SU-DHL-6 (cell line): ENCODE results near the gene TAF12.

Experiments used
- EZH2phosphoT487 ChIP-seq: fragments of 200-600 bp; sonication (generic), shearing (Covaris generic); conservative IDR thresholded peaks from 2 replicates; pipeline ENCODE4 v1.6.1; 2018; ENCODE audit warnings: mild to moderate bottlenecking, antibody characterized with exemption, low read length, moderate library complexity, mixed read lengths
- TF ChIP-seq, protein P1 (sequence below): fragments of 200-600 bp; sonication (generic); IDR thresholded peaks from one replicate; pipeline ENCODE4 v1.5.1; 2017; ENCODE audit warnings: antibody characterized with exemption, mild to moderate bottlenecking, low read length, moderate library complexity; ENCODE audit not compliant: insufficient read depth, poor library complexity, severe bottlenecking

DNA sequence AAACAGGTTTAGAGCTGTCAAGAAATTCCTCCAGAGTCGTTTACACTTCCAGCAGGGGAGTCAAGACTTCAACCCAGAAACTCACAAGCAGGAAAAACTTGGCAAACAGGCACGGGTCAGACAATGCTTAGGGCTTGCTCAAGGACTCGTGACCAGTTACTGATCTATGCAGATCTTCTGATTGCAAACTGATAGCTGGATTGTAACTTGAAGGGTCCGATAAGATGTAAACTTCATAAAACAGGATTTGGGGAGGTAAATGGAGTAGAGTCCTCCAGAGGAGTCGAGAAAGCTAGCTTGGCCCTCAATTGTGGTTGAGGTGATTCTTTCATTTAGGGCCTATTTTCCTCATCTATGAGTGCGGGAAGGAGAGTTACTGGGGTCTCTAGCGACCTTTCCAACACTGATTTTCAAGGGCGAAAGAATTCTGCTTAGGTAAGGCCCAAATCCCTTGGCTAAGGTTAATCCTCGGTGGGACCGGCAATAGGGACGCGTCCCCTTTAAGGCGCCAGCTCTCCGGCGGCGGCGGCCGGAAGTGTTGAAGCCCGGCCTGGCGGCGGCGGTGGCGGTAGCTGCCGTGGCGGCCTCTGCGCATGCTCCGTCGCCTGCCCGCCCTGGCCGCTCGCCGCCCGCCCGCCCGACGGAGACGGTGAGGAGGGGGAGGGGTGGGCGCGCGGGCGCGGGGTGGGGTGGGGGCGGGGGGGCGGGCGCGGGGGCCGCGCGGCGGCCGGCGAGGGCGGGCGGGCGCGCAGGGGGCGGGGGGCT lies 25.5 kb upstream of the TAF12 start, which contains the start of gene GMEB1:
- TF ChIP-seq EZH2phosphoT487, result no peak
- TF ChIP-seq, protein P1, sequence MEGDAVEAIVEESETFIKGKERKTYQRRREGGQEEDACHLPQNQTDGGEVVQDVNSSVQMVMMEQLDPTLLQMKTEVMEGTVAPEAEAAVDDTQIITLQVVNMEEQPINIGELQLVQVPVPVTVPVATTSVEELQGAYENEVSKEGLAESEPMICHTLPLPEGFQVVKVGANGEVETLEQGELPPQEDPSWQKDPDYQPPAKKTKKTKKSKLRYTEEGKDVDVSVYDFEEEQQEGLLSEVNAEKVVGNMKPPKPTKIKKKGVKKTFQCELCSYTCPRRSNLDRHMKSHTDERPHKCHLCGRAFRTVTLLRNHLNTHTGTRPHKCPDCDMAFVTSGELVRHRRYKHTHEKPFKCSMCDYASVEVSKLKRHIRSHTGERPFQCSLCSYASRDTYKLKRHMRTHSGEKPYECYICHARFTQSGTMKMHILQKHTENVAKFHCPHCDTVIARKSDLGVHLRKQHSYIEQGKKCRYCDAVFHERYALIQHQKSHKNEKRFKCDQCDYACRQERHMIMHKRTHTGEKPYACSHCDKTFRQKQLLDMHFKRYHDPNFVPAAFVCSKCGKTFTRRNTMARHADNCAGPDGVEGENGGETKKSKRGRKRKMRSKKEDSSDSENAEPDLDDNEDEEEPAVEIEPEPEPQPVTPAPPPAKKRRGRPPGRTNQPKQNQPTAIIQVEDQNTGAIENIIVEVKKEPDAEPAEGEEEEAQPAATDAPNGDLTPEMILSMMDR, result no peak
